GM03348 (cell line): ENCODE results near the gene HTR4.
"Not testable (repeated sequence)": the region's sequence is repeated elsewhere in the genome, so short reads cannot be mapped to it uniquely, and the experiment has no call there.

Experiments
- DNase-seq: peaks from one replicate; pipeline ENCODE4 v3.0.0; 2012; ENCODE audit warnings: low spot score

HTR4 gene

DNA sequence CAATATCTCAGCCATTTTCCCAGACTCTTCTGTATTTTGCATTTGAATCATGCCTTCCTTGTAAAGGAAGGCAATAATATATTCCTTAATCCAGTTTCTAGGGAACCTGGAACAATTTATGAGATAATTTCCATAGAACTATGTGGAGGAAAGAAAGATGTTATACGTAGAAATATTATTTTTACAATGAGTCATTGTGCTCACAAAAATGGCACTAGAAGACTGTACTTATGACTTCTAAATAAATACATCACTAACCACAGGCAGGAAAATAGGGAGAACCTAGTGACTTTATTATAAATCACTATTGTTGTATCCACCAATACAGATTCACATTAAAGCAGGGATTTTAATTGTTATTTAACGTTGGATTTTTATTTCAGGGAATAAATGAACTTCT, 182.9 kb downstream of the HTR4 start:
- DNase-seq = no peak

DNA sequence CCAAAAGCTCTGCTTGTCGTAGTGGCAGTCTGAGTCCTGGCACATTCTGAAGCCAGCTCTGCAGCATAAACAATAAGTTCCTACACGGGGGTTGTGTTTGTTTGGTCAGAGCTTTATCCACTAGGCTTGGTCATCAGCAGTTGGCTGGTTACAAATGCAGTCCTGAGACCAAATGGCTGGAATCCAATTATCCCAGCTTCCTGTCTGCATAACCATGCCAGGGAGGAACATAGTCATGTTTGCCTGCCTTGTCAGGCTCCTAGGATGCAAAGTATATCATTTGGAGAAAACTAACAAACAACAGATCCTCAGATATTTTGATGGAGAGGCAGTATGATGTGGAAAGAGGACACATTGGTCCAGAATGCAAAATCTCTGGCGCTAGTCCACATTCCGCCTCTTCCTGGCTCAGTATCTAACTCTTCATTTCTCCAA, 184.8 kb downstream of the HTR4 start:
- DNase-seq = no peak

DNA sequence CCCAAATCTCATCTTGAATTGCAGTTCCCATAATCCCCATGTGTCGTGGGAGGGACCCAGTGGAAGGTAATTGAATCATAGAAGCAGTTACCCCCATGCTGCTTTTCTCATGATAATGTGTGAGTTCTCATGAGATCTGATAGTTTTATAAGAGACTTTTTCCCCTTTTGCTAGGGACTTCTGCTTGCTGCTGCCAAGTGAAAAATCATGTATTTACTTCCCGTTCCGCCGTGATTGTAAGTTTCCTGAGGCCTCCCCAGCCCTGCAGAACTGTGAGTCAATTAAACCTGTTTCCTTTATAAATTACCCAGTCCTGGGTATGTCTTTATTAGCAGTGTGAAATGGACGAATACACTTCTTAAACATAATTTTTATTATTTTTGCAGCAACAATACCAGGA, 185.6 kb downstream of the HTR4 start:
- DNase-seq = not testable (repeated sequence)

DNA sequence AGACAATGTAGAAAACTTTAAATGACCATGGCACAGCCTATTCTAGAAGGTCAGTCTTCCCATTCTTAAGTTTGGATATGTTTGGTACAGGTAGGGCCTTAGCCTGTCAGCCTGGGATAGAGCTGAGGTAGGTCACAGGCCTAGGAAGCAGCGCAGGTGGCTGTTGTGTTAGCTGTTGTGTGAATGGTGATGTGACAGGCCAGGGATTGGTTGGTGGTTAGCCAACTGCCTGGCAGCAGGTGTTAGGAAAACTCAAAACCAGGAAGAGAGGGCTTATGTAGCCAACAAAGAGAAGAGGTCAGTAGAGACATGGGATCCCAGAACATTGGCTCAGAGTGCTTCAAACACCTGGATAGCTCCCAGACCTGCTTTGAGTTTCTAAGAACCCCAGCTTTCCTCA, 186.4 kb downstream of the HTR4 start:
- DNase-seq = no peak

GRCh38 chr5:148466236-148466580, 188.1 kb downstream of the HTR4 start:
- no peak for DNase-seq

DNA sequence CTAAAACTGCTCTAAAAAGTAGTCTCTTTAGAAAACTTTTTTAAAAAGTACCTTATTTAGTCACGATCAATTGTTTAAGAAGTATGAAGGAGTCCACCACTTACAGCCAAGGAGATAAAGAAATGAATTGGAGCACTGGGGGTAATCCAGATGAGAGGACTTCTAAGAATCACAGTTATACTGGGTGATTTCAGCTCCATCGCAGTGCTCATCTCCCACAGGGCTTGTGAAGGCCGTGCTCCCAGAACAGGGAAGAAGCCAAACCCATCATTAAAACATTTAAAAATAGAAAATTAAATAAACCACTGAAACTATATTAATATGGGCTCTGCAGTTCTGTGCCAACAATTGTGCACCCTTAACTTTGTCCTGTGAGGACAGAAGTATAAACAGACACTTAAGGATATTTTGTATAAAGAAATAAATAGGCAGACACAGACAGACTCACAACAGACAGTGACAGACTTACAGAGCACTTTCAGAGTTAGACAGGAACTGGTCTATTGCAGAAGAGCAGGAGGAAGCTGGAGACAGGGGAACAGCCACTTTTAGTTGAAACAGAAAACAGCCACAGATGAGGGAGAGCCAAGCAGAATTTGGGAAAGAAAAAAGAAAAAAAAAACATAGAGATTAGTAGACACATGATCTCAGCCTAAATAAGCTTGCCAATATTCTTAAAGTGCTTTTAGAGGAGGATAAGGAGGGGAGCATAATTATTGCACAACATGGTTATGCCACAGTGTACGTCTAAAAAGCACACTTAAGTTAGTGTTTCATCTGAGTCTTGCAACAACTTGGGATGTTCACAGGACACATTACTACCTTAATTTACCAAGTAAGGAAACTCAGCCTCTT, 188.7 kb downstream of the HTR4 start:
- no peak for DNase-seq

GRCh38 chr5:148459669-148460068, 194.7 kb downstream of the HTR4 start:
- DNase-seq = no peak

DNA sequence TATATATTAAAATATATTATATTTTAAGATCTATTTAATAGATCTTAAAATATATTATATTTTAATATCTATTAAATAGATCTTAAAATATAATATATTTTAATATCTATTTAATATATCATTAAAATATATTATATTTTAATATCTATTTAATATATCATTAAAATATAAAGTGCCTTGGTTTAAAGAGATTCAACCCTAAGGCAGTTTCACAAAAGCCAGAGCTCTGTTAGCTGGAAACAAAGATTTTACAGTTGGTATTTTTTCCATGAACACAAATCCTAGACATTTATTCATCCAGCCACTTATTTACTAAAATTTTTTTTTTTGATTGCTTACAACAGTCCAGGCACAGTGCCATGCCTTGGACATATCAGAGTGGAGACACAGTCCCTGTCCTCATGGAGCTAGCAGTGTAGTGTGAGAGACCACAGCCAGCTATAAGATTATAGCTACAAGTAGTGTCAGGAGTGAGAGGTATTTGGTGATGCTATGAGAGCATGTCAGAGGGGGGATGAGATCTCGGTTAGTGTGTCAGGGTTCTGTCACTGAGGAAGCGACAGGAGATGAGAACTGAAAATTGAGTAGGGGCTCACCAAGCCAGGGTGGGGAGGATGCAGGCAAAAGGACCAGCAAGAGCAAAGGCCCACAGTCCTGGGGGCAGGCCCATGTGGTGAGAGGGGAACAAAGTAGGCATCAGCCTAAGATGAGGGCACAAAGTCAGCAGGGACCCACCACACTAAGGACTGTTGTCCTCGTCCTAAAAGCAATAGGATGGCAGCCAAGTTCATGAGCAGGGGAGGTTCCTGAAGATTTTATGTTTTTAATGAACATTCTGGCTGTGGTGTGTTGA, 196.1 kb downstream of the HTR4 start:
- no peak for DNase-seq

DNA sequence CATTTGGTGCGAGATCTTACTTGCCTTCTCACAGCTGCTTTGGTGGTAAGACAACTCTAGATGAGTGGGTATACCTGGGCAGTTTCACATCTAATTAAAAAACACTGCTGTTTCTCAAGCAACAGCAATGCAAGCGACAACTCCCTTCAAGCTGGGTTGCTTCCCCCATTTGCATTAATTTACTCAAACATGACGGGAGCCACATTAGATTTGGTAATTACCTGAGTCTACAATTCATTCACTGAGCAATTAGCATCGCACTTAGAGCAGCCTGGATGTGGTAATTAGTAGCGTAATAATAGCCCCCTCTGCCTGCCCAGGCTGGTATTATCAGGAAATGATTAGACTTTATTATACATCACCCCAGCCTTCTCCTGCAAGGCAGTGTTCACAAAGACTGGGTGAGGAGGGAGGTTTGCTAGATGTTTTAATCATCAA, 197.1 kb downstream of the HTR4 start:
- no peak for DNase-seq

GRCh38 chr5:148455185-148455584, 199.1 kb downstream of the HTR4 start:
- DNase-seq = peak; percentile 22

DNA sequence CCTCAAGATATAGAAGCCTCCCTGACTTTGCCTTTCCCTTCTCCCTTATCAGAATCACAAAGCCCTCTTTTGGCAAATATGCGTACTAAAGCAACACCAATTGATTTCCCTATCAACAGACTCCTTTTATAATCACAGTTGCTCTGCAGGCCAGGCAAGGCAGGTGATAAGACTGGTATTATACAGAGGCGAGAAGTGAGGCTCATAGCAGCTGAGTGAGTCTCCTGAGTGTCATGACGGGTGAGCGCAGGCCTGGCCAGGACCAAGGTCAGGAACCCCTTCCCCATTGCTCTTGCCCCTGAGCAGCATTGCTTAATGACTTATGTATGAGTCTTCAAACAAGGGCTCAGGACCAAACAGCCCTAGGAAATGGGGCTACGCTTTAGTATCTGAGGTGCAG, 199.8 kb downstream of the HTR4 start:
- no peak for DNase-seq

- no peak for DNase-seq
These were observed 201.7 kb downstream of the HTR4 start for GRCh38 chr5:148452499-148453193.

DNA sequence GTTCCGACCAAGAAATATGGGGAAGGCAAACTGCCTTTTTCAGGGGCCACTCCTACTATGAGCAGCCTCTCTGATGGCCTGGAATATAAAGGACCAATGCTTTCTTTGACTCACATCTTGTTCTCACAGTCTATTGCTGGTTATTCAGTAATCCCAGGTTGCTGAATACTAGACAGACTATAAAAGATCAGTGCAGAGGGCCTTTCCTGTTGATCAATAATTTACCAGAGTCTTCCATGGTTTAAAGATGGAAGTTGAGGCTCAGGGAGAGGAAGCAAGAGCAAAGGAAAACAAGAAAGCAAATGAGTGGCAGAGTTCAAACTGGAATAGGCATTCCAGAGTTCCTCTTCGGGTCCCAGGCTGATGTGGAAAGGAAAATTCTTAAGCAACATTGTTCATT, 207.7 kb downstream of the HTR4 start:
- DNase-seq = no peak

GRCh38 chr5:148445578-148445977, 208.7 kb downstream of the HTR4 start:
- no peak for DNase-seq

DNA sequence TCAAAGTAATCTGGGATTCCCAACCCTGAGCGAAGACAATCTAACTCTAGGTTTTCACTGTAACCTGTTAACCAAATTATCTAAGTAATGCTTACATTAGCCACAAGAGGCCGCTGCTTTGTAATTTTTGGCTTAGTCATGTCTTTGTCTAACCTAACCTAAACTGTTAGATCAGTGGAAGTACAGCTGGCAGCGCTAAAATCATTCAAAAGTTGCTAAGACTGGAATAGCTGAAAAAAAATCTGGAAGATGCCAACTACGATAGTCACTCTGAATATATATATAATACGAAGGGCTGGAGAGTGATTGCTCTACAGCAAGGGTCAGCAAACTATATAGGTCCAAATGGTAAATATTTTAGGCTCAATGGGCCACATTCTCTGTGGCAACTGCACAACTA, 210.3 kb downstream of the HTR4 start:
- DNase-seq = peak; percentile 69

DNA sequence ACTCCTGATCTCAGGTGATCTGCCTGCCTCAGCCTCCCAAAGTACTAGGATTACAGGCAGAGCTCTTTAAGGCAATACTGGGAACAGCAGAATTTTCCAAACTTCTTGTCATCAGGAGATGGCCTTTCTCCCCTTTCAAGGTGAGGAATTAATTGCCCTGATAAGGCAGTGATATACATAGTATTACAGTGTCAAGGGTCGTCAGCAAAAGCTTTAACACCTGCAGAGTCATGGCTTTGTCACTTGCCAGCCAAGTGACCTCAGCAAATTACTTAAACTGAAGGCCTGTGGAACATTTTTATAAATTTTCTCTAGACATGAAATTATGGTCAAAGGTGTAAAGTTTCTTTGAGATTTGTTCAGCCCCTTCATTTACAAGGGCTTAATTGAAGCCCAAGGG, 211.1 kb downstream of the HTR4 start:
- no peak for DNase-seq

GRCh38 chr5:148438933-148439332, 215.4 kb downstream of the HTR4 start:
- DNase-seq = no peak

GRCh38 chr5:148437249-148437648, 217.1 kb downstream of the HTR4 start:
- DNase-seq = no peak

DNA sequence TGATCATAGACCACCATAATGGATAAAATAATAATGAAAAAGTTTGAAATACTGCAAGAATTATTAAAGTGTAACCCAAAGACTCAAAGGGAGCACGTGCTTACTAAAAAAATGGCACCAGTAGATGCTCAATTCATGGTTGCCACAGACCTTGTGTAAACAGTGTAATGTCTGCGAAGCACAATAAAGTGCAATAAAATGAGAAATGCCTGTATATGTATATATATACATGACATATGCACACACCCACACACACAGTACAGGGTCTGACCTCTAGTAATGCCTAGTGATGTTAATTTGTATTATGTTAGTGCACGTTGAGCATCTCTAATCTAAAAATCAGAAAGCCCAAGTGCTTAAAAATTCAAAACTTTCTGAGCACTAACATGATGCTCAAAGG, 218.3 kb downstream of the HTR4 start:
- DNase-seq = no peak

DNA sequence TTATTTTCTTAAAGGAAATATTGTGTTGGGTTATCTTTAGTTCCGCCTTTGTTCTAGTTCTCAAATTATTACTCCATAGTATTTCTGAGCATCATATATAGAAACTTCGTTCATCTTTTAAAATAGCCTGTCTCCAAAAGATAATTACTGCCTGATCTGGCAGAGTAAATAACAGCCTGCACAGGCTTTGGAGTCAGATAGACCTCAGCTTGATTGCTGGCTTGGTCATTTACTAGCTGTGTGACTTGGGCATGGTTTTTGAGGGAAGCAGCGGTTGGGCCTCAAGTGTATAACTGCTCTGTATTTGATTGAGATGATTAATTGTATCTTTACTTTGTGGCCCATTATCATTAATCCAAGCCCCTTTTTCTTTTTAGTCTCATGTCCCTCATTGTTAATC, 220.5 kb downstream of the HTR4 start:
- DNase-seq = no peak
